Thyroid gland (tissue), 4 donors: Measurements from ENCODE around the gene GCNA.

Source experiments
- POLR2A ChIP-seq, 2 donors: fragments of 450-650 bp; IDR thresholded peaks; one replicate each; pipeline ENCODE4 v1.6.1; 2017; ENCODE audit warnings: antibody characterized with exemption in 2 of 2, mild to moderate bottlenecking in 2 of 2, moderate library complexity in 1 of 2
- TF ChIP-seq, protein P1 (sequence below), 6 experiments: fragments of 200-600 bp in 3 of 6; fragments of 450-650 bp in 3 of 6; sonication (generic) in 3 of 6; IDR thresholded peaks; one replicate each; pipeline ENCODE4 v1.5.1; 2016 to 2019; ENCODE audit warnings: antibody characterized with exemption in 6 of 6, mild to moderate bottlenecking in 2 of 6, inconsistent platforms in 1 of 6, moderate library complexity in 1 of 6

DNA sequence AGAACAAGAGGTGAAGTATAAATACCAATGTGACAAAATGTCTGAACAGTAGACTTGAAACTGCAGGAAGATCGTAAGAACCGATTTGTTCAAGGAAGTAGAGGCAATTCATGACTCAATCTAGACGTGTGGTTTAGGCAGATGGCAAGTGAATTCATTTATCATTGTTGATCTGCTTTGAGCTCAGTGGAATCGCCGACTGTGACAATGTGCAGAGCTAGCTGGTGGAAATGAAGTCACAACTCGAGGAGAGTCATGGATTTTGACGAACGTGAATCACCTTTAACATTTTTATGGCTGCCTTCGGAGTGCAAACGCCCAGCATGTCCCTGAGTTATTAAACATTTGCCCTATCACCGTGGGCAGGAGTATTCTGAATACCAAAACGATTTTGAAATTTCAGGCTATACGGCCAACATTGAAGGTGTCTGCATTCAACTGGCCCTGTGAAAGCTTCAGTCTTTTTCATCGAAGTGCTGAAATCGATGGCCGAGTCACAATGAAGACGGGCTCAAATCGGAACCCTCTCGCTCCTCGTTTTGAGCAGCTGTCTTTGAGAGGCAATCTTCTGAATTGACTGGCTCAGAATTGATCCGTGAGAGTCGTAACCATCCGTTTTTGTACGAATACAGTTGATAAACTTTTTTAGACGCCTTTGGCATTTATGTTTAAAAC, 46.0 kb upstream of the GCNA start:
- TF ChIP-seq, protein P1, sequence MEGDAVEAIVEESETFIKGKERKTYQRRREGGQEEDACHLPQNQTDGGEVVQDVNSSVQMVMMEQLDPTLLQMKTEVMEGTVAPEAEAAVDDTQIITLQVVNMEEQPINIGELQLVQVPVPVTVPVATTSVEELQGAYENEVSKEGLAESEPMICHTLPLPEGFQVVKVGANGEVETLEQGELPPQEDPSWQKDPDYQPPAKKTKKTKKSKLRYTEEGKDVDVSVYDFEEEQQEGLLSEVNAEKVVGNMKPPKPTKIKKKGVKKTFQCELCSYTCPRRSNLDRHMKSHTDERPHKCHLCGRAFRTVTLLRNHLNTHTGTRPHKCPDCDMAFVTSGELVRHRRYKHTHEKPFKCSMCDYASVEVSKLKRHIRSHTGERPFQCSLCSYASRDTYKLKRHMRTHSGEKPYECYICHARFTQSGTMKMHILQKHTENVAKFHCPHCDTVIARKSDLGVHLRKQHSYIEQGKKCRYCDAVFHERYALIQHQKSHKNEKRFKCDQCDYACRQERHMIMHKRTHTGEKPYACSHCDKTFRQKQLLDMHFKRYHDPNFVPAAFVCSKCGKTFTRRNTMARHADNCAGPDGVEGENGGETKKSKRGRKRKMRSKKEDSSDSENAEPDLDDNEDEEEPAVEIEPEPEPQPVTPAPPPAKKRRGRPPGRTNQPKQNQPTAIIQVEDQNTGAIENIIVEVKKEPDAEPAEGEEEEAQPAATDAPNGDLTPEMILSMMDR (IDR thresholded peaks at IDR 0.05), result no peak
- TF ChIP-seq POLR2A (IDR thresholded peaks at IDR 0.05), result no peak
